NT2/D1 (cell line): Measurements from ENCODE around the gene BRPF3.

Experiments used
- SUZ12 ChIP-seq: IDR thresholded peaks from 2 replicates; pipeline ENCODE4 v1.6.1; 2011; ENCODE audit not compliant: insufficient read length, insufficient read depth; ENCODE audit errors: extremely low read depth
- YY1 ChIP-seq: IDR thresholded peaks from 2 replicates; pipeline ENCODE4 v1.6.1; 2011; ENCODE audit not compliant: insufficient read length, insufficient read depth
- ZNF274 ChIP-seq: IDR thresholded peaks from 2 replicates; pipeline ENCODE4 v1.6.1; 2011; ENCODE audit warnings: mild to moderate bottlenecking, low read depth, low read length

- no peak for TF ChIP-seq SUZ12
- peak; percentile 66 for TF ChIP-seq YY1
- no peak for TF ChIP-seq ZNF274
These were observed 470 bp downstream of the BRPF3 start for GRCh38 chr6:36196880-36197548.
